Ishikawa (cell line): Measurements from ENCODE around the gene CCDC102B.

Experiments
- CEBPB ChIP-seq: IDR thresholded peaks from 2 replicates; pipeline ENCODE4 v1.6.1; 2012
- CREB1 ChIP-seq: IDR thresholded peaks from 2 replicates; pipeline ENCODE4 v1.6.1; 2012; ENCODE audit warnings: low read depth
- EGR1 ChIP-seq: IDR thresholded peaks from 2 replicates; pipeline ENCODE4 v1.6.1; 2012
- EP300 ChIP-seq: IDR thresholded peaks from 2 replicates; pipeline ENCODE4 v1.6.1; 2012; ENCODE audit warnings: borderline replicate concordance
- FOXM1 ChIP-seq: IDR thresholded peaks from 2 replicates; pipeline ENCODE4 v1.6.1; 2012; ENCODE audit warnings: low read depth, borderline replicate concordance
- MAX ChIP-seq: IDR thresholded peaks from 2 replicates; pipeline ENCODE4 v1.6.1; 2012
- NFIC ChIP-seq: IDR thresholded peaks from 2 replicates; pipeline ENCODE4 v1.6.1; 2012
- RAD21 ChIP-seq: IDR thresholded peaks from 2 replicates; pipeline ENCODE4 v1.6.1; 2012; ENCODE audit warnings: low read depth
- REST ChIP-seq: IDR thresholded peaks from 2 replicates; pipeline ENCODE4 v1.6.1; 2012; ENCODE audit warnings: low read depth, mild to moderate bottlenecking
- TAF1 ChIP-seq: IDR thresholded peaks from 2 replicates; pipeline ENCODE4 v1.6.1; 2012; ENCODE audit warnings: low read depth, mild to moderate bottlenecking
- TCF12 ChIP-seq: IDR thresholded peaks from 2 replicates; pipeline ENCODE4 v1.6.1; 2012; ENCODE audit warnings: low read depth
- TEAD4 ChIP-seq: IDR thresholded peaks from 2 replicates; pipeline ENCODE4 v1.6.1; 2012
- USF1 ChIP-seq: IDR thresholded peaks from 2 replicates; pipeline ENCODE4 v1.6.1; 2012
- YY1 ChIP-seq: IDR thresholded peaks from 2 replicates; pipeline ENCODE4 v1.6.1; 2012; ENCODE audit warnings: low read depth
- ZBTB7A ChIP-seq: IDR thresholded peaks from 2 replicates; pipeline ENCODE4 v1.6.1; 2012; ENCODE audit warnings: low read depth

The CCDC102B gene

GRCh38 chr18:69032009-69032408 lies 234.1 kb downstream of the CCDC102B start:
- TF ChIP-seq YY1 (no peak), MAX (no peak), USF1 (no peak), FOXM1 (no peak), REST (no peak), ZBTB7A (no peak), TEAD4 (no peak), TAF1 (no peak)

GRCh38 chr18:69035756-69036155 lies 237.9 kb downstream of the CCDC102B start:
- TF ChIP-seq YY1, result no peak
- TF ChIP-seq USF1, result no peak
- TF ChIP-seq EP300, result no peak
- TF ChIP-seq MAX, result no peak
- no peak for TF ChIP-seq REST
- TF ChIP-seq CEBPB, result no peak
- TF ChIP-seq TCF12, result no peak
- no peak for TF ChIP-seq TEAD4

- TF ChIP-seq CEBPB (no peak), CREB1 (no peak), ZBTB7A (no peak), MAX (no peak), NFIC (no peak), TCF12 (no peak), YY1 (no peak), EGR1 (no peak), USF1 (no peak), REST (no peak), TAF1 (no peak), EP300 (no peak), TEAD4 (no peak), FOXM1 (no peak), RAD21 (no peak)
Observed at GRCh38 chr18:69044215-69044614, 246.3 kb downstream of the CCDC102B start.

GRCh38 chr18:69064063-69064462 lies 266.2 kb downstream of the CCDC102B start:
- no peak for TF ChIP-seq FOXM1
- TF ChIP-seq TAF1, result no peak
- TF ChIP-seq TCF12, result no peak
- no peak for TF ChIP-seq ZBTB7A
- TF ChIP-seq TEAD4, result no peak
- TF ChIP-seq EP300, result no peak
- no peak for TF ChIP-seq MAX
- no peak for TF ChIP-seq CREB1
- TF ChIP-seq REST, result no peak
- no peak for TF ChIP-seq USF1
